ENCODE measurements around the gene SNX3. TPM values are rescaled to one million over a fixed set of nuclear protein-coding genes. Genes with fewer than 3 reads are reported as not detected.
"Not testable (repeated sequence)": the region's sequence is repeated elsewhere in the genome, so short reads cannot be mapped to it uniquely, and the experiment has no call there.

The SNX3 gene
- 100 to 1,000 TPM in 3 of 6 donors, 10 to 100 TPM in 3; 46.1 to 173 (median 109) TPM for total RNA-seq

- no peaks in the 10 kb centered on the region for H3K27me3 ChIP-seq
- peak; percentile 76 to 91 for TF ChIP-seq POLR2AphosphoS5 (IDR thresholded peaks at IDR 0.05)
- peak in 3 of 4 donors; percentile 45 to 90 (median 67) for TF ChIP-seq POLR2A (IDR thresholded peaks at IDR 0.05)
- TF ChIP-seq EP300 (IDR thresholded peaks at IDR 0.05) = peak in 1 of 4 donors; percentile 54
- TF ChIP-seq CTCF (IDR thresholded peaks at IDR 0.05) = peak in 3 of 6 experiments; percentile 6 to 22 (median 19)
- no peaks in the 10 kb centered on the region for H3K9me3 ChIP-seq
- H3K4me3 ChIP-seq = peak within 1 kb of the TSS; percentile 62 to 99 (median 90)
- 0 to 2% methylated on average over 9 to 25 of the region's 83 CpGs for WGBS, 2 donors
- peaks cover 0 to 6% (median 0%) of the 10 kb centered on the region in 4 donors for H3K36me3 ChIP-seq
- ATAC-seq (ENCODE audit: low FRiP score in 2 of 2) (peak; percentile 98 to 99), DNase-seq (peak; percentile 98 to 99)
- H3K4me1 ChIP-seq = peaks cover 20 to 44% (median 34%) of the 10 kb centered on the region in 4 donors
- H3K27ac ChIP-seq = peak within 1 kb of the TSS; percentile 93 to 97 (median 96)
These were observed at the start of gene SNX3 for GRCh38 chr6:108260809-108261569. TSS of gene SNX3 (minus strand) at chr6:108261040. CDS start at chr6:108260921, 119 bp downstream.

GRCh38 chr6:108309844-108310243, 49.0 kb upstream of the SNX3 start:
- no peaks in the 10 kb centered on the region for H3K4me1 ChIP-seq
- no peaks in the 10 kb centered on the region for H3K9me3 ChIP-seq
- H3K27ac ChIP-seq = no peak overlapping the region
- no peak for ATAC-seq (ENCODE audit: low FRiP score in 2 of 2)
- no peaks in the 10 kb centered on the region for H3K36me3 ChIP-seq
- WGBS, 2 donors = 94 to 98% methylated on average over 5 of the region's 5 CpGs
- H3K4me3 ChIP-seq = no peak overlapping the region
- no peak for DNase-seq
- TF ChIP-seq CTCF (IDR thresholded peaks at IDR 0.05) = no peak
- no peak for TF ChIP-seq EP300 (IDR thresholded peaks at IDR 0.05)
- no peak for TF ChIP-seq POLR2A (IDR thresholded peaks at IDR 0.05)
- no peak for TF ChIP-seq POLR2AphosphoS5 (IDR thresholded peaks at IDR 0.05)
- no peaks in the 10 kb centered on the region for H3K27me3 ChIP-seq

- not testable (repeated sequence) for DNase-seq; H3K4me3 ChIP-seq; H3K27me3 ChIP-seq; H3K27ac ChIP-seq; ATAC-seq (ENCODE audit: low FRiP score in 2 of 2); H3K4me1 ChIP-seq; H3K9me3 ChIP-seq; H3K36me3 ChIP-seq
- WGBS, 2 donors = 56 to 87% methylated on average over 4 of the region's 4 CpGs
These were observed 47.8 kb upstream of the SNX3 start for GRCh38 chr6:108308641-108309040.

GRCh38 chr6:108304646-108305045, 43.8 kb upstream of the SNX3 start:
- no peak overlapping the region for H3K4me3 ChIP-seq
- no peaks in the 10 kb centered on the region for H3K36me3 ChIP-seq
- no peaks in the 10 kb centered on the region for H3K27me3 ChIP-seq
- WGBS, 2 donors = 87 to 96% methylated on average over 2 of the region's 2 CpGs
- no peak for DNase-seq
- TF ChIP-seq CTCF (IDR thresholded peaks at IDR 0.05) (no peak), POLR2AphosphoS5 (IDR thresholded peaks at IDR 0.05) (no peak), EP300 (IDR thresholded peaks at IDR 0.05) (no peak), POLR2A (IDR thresholded peaks at IDR 0.05) (no peak)
- no peaks in the 10 kb centered on the region for H3K4me1 ChIP-seq
- no peaks in the 10 kb centered on the region for H3K9me3 ChIP-seq
- no peak for ATAC-seq (ENCODE audit: low FRiP score in 2 of 2)
- no peak overlapping the region for H3K27ac ChIP-seq

GRCh38 chr6:108302386-108302785, 41.5 kb upstream of the SNX3 start:
- no peak overlapping the region for H3K27ac ChIP-seq
- ATAC-seq (ENCODE audit: low FRiP score in 2 of 2) (no peak), DNase-seq (no peak)
- no peak for TF ChIP-seq CTCF (IDR thresholded peaks at IDR 0.05)
- TF ChIP-seq POLR2A (IDR thresholded peaks at IDR 0.05) = no peak
- no peaks in the 10 kb centered on the region for H3K27me3 ChIP-seq
- H3K9me3 ChIP-seq = no peaks in the 10 kb centered on the region
- H3K4me1 ChIP-seq = no peaks in the 10 kb centered on the region
- H3K4me3 ChIP-seq = no peak overlapping the region
- 66 to 83% methylated on average over 5 of the region's 5 CpGs for WGBS, 2 donors
- no peaks in the 10 kb centered on the region for H3K36me3 ChIP-seq
